Amniotic epithelial cell (primary cell): Measurements from ENCODE around the gene PPP1CA.
"Not testable (repeated sequence)": the region's sequence is repeated elsewhere in the genome, so short reads cannot be mapped to it uniquely, and the experiment has no call there.

Experiments used
- DNase-seq: peaks from one replicate; pipeline ENCODE4 v3.0.0-alpha.2; 2010; ENCODE audit warnings: low read depth

Gene PPP1CA

DNA sequence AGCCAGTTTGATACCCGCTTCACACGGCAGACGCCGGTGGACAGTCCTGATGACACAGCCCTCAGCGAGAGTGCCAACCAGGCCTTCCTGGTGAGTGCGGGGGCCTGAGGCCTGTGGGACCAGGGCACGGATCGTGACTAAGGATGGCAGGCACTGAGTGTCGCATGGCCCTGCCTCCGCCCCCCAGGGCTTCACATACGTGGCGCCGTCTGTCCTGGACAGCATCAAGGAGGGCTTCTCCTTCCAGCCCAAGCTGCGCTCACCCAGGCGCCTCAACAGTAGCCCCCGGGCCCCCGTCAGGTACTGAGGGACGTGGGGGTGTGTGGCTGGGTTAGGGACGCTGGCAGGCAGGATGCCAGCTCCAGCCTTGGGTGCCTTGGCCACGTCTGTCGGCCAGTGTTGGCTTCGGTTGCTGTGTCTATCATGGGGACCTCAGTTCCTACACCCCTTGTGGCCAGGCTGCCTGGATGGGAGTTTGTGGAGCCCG, 32.8 kb upstream of the PPP1CA start:
- DNase-seq: no peak

DNA sequence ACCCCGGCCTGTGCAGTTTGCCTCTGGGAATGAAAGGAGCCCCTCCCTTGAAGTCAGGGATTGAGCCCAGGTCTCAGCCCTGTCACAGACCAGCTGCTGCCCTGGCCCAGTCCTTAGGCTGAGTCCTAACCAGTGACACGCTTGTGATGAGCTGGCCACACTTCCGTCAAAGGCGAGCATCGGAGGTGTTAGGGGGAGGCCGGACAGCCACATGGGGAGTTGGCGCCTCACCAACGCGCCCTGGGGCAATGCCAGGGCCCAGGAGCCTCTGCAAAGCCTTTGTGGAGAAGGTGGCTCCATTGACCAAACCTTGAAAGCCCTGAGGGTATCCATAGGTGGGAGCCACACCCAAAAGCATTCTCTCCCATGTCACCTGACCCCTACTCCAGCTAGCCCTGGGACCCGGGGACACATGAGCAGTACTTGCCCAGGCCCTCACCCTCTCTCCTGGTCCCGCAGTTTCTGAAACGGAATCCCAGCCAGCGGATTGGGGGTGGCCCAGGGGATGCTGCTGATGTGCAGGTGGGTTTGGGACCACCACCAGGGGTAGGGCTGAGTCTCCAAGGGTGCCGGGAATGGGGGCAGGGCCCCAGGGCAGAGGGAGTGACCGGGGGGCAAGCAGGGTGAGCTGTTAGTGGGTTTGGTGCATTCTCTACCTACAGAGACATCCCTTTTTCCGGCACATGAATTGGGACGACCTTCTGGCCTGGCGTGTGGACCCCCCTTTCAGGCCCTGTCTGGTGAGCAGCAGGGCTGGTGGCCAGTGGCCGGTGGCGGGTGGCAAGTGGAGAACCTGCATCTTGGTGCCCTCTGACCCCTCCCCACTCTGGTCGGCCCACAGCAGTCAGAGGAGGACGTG, 32.1 kb upstream of the PPP1CA start:
- no peak for DNase-seq

DNA sequence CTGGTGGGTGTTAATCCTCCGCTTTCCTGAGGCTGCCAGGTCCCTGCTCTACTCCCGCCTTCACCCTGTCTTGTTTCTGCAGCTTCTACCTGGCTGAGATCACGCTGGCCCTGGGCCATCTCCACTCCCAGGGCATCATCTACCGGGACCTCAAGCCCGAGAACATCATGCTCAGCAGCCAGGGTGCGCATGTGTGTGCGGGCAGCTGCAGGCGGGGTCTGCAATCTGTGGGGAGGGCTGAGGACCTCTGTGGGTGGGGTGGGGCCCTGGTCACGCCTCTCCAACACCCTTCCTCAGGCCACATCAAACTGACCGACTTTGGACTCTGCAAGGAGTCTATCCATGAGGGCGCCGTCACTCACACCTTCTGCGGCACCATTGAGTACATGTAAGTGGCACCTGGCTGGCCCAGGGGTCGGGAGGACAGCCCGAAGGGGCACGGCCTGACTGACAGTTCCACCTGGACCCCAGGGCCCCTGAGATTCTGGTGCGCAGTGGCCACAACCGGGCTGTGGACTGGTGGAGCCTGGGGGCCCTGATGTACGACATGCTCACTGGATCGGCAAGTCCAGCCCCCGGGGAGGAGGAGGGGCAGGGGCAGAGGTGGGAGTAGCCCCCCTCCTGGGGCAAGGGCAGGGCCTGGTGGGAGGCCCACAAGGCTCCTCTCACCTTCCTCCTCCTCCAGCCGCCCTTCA, 31.1 kb upstream of the PPP1CA start:
- DNase-seq: no peak

DNA sequence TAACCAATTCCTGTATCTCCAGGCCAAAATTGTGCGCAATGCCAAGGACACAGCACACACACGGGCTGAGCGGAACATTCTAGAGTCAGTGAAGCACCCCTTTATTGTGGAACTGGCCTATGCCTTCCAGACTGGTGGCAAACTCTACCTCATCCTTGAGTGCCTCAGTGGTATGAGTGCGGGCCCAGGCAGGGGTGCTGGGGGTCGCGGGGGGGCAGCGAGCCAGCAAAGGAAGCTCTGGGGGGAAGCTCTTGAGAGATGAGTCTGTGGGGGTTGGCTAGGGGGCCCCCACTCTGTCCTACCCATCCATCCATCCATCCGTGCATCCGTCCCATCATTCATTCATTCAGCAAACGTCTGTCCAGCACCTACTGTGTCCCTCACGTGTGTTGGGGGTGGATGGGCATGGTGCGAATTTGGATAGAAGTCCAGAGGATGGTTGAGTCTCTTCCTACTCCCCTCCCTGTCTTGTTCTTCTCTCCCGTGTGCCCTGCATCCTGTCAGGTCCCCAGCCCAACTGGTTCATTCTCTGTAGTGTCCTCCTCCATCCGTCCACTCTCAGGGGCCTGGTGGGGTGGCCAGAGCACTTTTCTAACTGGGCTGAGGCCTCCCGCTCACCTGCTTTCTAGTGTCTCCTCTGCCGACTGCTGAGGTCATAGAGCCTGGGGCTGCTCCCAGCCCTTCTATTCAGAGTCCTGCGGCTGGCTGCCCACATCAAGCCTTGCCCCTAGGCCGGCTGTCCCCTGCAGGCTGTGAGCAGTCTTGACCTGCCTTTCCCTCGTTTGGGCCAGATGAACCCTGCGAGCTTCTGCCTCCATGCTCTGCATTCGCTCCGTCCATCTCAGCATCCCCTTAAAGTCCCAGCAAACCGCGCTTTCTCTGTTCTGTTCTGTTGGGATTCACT, 29.9 kb upstream of the PPP1CA start:
- no peak for DNase-seq

DNA sequence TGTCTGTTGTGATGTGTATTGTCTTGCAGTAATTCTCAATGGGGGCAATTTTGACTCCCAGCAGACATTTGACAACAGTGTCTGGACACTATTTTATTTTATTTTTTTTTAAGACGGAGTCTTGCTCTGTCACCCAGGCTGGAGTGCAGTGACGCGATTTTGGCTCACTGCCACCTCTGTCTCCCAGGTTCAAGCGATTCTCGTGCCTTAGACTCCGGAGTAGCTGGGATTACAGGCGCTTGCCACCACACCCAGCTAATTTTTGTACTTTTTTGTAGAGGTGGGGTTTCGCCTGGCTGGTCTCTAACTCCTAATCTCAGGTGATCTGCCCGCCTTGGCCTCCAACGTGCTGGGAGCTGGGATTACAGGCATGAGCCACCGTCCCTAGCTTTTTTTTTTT, 28.1 kb upstream of the PPP1CA start:
- DNase-seq: no peak

DNA sequence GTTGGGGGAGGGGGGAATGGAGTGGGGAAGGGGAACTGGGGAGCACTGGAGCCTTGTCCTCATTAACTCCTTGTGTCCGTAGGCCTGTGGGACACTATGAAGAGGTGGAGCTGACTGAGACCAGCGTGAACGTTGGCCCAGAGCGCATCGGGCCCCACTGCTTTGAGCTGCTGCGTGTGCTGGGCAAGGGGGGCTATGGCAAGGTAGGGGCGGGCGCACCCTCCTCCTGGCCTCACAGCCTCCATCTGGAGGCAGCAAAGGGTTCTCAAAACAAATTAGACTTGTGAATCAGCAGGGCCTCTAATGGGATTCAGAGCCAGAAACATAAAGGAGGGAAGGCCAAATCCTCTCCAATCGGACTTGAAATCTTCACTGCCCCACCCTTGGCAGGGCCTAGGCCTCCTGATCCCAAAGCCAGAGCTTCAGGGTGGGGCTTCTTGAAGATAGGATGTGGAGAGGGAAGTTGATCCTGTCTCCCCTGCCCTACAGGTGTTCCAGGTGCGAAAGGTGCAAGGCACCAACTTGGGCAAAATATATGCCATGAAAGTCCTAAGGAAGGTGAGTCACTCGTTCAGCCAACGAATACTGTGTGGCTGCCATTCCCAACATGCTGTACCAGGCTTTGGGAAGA, 27.5 kb upstream of the PPP1CA start:
- no peak for DNase-seq

DNA sequence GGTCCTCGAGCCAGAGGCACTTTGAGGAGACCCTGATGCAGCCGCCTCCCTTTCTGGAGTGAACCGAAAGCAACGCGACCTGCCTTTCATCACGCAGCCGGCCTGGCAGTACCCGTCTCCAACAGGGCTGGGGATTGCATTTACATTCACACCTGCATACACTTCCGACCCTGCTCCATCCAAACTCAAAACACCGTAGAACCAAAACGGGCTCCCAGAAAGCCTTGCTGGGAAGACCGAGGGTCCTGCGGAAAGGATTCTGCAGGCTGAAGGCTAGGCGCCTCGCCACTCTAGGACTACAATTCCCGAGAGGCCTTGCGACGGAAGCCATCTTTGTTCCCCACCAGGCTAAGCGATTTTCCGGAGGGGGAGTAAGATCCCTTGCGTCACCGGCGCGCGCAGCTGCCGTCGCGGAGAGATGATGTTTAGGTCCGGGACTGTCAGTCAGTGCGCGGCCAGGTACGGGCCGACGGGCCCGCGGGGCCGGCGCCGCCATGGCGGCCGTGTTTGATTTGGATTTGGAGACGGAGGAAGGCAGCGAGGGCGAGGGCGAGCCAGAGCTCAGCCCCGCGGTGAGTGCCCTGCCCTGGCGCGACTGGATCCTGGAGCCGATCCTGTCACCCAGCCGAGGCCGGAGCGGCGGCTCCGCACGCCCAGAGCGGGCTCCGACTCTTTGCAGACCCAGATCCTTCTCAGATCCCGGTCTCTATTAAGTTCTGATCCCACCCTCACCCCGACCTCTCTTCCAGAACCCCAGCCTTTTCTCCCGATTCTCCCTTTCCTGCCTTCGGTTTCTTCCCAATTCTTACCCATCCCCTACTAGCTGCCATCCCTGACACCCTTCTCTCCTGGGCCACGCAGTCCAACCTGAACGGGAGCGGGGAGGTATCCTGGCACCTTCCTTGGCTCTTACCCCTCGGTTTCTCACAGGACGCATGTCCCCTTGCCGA, 26.7 kb upstream of the PPP1CA start, which contains the start of gene RPS6KB2:
RPS6KB2 (plus strand) TSS at position 443 of the 950 bp plus-strand sequence; CDS start at position 495, 52 bp downstream.
- peak; percentile 96 for DNase-seq

DNA sequence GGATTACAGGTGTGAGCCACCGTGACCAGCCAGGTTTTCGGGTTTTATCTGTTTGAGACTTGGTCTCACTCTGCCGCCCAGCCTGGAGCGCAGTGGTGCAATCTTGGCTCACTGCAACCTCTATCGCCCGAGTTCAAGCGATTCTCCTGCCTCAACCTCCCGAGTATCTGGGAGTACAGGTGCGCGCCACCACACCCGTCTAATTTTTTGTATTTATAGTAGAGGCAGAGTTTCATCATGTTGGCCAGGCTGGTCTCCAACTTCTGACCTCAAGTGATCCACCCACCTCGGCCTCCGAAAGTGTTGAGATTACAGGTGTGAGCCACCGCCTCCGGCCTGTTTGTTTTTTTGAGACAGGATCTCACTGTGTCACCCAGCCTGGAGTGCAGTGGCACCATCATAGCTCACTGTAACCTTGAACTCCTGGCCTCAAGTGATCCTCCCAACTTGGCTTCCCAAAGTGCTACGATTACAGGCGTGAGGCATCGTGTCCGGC, 25.8 kb upstream of the PPP1CA start:
- DNase-seq: not testable (repeated sequence)

DNA sequence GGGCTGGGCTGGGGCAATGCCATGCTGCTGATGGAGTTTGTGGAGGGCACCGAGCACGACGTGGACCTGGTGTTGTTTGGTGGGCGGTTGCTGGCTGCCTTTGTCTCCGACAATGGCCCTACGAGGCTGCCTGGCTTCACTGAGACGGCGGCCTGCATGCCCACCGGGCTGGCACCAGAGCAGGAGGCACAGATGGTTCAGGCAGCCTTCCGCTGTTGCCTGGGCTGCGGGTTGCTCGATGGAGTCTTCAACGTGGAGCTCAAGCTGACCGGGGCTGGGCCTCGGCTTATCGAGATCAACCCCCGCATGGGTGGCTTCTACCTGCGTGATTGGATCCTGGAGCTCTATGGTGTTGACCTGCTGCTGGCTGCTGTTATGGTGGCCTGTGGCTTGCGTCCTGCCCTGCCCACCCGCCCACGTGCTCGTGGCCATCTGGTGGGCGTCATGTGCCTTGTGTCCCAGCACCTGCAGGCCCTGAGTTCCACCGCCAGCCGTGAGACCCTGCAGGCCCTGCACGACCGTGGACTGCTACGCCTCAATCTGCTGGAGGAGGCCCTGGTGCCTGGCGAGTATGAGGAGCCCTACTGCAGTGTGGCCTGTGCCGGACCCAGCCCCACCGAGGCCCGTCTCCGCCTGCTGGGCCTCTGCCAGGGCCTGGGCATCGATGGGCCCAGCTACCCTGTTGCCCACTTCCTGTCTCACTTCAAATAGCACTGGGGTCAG, 22.4 kb upstream of the PPP1CA start:
- no peak for DNase-seq

DNA sequence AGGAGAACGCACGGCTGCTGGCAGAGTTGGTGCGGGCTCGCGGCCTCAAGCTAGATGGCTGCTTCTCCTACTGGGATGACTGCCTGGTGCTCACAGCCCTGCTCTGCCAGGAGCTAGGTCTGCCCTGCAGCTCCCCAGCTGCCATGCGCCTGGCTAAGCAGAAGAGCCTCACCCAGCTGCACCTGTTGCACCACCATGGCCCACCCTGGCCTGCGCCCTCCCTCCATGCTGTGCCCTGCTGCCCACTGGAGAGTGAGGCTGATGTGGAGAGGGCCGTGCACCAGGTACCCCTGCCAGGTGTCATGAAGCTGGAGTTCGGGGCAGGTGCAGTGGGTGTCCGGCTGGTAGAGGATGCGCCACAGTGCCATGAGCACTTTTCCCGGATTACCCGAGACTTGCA, 21.8 kb upstream of the PPP1CA start:
- DNase-seq: no peak

DNA sequence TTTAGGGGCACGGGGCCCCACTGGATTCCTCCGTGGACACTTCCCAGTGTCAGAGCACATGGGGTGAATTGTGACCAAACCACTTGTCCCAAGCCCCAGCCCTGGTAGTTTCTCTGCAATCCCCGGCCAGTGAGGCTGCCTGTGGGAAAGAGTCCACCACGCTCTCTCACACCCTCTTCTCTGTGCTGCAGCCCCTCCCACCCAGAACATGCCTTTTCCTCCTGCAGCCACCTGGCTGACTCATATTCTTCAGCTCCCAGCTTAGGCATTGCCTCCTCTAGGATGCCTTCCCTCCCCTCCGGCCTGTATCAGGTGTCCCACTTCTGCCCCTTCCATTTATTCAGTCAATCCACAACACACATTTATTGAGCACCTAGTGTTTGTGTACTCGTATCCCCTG, 21.2 kb upstream of the PPP1CA start:
- no peak for DNase-seq

DNA sequence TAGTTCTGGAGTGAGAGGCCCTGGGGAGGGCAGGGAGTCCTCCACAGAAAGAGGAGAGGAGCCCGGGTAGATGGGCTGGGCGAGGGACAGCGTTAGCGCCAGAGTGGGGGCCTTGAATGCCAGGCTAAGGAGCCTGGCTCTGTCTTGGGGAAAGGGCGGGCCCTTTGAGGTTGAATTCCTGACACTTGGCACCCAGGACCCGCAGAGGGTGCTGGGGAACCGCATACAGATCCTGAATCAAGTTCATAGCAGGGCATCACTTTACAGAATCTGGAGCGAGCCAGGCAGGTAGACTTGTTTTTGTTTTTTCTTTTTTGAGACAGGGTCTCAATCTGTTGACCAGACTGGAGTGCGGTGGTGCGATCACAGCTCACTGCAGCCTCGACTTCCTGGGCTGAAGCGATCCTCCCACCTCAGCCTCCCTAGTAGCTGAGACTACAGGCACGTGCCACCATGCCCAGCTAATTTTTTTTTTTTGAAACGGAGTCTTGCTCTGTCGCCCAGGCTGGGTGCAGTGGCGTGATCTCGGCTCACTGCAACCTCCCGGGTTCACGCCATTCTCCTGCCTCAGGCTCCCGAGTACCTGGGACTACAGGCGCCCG, 19.9 kb upstream of the PPP1CA start:
- no peak for DNase-seq

DNA sequence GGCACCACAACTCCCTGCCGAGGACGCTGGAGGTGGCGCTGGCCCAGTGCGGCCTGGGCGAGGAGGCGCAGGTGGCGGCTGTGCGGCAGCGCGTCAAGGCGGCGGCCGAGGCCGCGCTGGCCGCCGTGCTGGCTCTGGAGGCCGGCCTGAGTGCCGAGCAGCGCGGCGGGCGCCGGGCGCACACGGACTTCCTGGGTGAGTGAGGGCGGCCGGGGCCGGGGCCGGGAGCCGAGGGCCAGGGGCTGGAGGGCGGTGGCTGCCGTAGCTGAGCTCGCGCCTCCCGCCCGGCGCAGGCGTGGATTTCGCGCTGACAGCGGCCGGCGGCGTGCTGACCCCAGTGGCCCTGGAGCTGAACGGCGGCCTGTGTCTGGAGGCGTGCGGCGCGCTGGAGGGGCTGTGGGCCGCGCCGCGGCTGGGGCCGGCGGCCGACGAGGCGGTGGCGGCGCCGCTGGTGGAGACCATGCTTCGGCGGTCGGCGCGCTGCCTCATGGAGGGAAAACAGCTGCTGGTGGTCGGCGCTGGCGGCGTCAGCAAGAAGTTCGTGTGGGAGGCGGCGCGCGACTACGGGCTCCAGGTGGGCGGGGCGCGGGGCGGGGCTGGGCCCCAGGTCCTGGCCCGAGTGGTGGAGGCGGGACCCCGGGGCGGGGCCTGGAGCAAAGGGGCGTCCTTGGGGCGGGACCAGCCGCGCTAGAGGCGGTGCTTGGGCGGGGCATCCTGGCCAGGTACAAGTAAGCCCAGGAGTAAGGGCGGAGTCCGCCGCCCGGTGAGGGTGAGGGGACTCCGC, 19.2 kb upstream of the PPP1CA start:
- DNase-seq: peak; percentile 77

DNA sequence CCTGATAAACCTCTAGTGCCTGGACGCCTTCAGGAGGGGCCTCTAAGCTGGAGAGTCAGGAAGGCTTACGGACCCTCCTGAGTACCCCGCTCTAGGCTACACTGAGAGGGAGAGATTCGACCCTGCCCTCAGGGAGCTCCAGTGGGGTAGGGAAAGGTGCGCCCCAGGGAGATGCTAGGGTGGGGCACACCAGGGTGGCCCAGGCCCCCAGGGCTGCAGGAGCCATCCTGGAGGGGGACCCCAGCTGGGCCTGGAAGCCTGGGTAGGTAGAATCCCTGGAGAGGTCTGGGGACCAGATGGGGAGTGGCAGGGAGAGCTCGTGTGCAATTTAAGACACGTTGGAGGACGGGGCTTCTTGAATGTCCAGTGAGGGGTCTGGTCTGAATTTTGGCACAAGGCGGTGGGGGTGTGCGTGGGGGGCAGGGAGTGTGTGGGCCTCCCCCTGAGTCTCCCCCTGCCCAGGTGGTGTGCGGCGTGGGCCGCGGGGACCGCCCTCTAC, 18.5 kb upstream of the PPP1CA start:
- no peak for DNase-seq

DNA sequence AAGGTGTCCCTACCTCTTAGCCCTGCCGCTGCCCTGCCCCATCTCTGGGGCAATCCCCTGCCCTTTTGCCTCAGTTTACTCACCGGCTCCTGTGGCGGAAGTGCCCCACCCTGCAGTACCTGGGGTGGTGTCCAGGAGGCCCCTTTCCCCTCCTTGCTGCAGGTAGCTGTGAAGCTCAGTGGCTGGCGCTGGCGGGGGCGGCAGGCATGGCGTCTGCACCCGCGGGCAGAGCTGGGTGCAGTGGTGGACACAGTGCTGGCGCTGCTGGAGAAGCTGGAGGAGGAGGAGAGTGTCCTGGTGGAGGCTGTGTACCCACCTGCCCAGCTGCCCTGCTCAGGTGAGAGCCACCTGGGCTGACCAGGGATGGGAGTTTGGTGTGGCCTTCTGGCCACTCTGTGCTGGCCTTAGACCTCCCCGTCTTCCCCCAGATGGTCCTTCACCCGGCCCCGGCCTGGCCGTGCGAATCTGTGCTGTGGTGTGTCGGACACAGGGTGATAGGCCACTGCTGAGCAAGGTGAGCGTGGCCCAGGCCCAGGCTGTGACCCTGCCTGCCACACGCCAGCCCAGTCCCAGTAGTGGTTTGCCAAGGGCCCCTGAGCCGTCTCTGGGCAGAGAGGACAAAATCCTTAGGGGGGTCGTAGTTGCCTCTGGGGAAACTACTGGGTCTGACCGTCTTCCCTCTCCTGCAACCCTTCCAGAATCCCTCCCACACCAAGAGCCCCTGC, 17.8 kb upstream of the PPP1CA start:
- no peak for DNase-seq

DNA sequence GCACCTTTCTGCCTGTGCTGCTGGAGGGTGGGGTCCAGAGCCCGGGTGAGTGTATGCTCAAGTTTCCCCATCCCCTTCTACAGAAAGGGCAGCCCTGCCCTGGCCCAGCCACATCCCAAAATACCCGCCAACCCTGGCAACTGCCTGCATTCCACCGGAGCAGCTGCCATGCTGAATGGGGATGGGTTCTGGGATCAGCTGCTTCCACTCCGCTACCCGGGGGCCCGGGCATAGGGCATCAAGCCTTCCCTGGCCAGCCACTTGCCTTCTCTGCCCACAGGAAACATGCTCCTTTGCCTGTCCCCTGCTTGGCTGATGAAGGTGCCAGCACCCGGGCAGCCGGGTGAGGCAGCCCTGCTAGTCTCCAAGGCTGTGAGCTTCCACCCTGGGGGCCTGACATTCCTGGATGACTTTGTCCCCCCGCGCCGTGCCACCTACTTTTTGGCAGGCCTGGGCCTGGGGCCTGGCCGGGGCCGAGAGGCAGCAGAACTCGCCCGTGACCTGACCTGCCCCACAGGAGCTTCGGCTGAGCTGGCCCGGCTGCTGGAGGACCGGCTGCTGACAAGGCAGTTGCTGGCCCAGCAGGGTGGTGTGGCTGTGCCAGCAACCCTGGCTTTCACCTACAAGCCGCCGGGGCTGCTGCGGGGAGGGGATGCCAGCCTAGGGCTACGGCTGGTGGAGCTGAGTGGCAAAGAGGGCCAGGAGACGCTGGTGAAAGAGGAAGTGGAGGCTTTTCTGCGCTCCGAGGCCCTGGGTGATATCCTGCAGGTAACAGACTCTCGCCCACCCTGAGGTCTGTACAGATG, 17.0 kb upstream of the PPP1CA start:
- DNase-seq: no peak

DNA sequence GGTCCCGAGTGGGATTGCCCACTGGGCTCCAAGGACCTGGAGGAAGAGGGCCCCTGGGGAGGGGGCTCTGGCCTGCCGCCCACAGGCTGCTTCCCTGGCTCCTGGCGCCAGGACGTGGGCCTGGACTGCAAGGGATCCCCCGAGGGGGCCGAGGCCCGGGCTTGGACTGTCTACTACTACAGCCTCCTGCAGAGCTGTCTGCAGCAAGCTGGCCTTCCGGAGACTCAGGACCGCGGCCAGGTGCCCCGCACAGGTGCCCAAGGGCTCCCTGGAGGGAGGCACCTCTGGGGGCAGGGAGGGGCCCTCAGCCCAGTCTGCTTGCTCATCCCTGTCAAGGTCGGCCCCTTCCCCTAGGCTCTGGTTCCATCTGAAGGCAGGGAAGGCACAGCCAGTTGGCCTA, 15.8 kb upstream of the PPP1CA start:
- no peak for DNase-seq
